Aorta (tissue), 5 donors: Measurements from ENCODE around the gene TRIM40. TPM values are rescaled to one million over a fixed set of nuclear protein-coding genes. Genes with fewer than 3 reads are reported as not detected.
"Not testable (repeated sequence)": the region's sequence is repeated elsewhere in the genome, so short reads cannot be mapped to it uniquely, and the experiment has no call there.

ENCODE experiments used
- ATAC-seq: fragments of 200-7000 bp; cut with Tn5 transposase; one replicate; pipeline ENCODE4 v1.9.1; 2022; ENCODE audit warnings: moderate library complexity; ENCODE audit not compliant: low FRiP score
- DNase-seq, 2 donors: peaks; one replicate each; pipeline ENCODE4 v3.0.0-alpha.2; 2020
- H3K27ac ChIP-seq, 2 donors: one replicate each; pipeline ENCODE4 v1.5.1; 2013; ENCODE audit warnings: low read length in 2 of 2, mild to moderate bottlenecking in 2 of 2, moderate library complexity in 2 of 2, control low read depth in 1 of 2, inconsistent platforms in 1 of 2, low read depth in 1 of 2
- H3K27me3 ChIP-seq, 2 donors: one replicate each; pipeline ENCODE4 v1.6.1; 2013; ENCODE audit warnings: control low read depth in 1 of 2, low read length in 1 of 2, mild to moderate bottlenecking in 1 of 2, moderate library complexity in 1 of 2; ENCODE audit not compliant: insufficient read depth in 2 of 2, control insufficient read depth in 1 of 2
- H3K36me3 ChIP-seq, 2 donors: one replicate each; pipeline ENCODE4 v1.6.1; 2013; ENCODE audit warnings: control low read depth in 1 of 2, low read length in 1 of 2, mild to moderate bottlenecking in 1 of 2; ENCODE audit not compliant: insufficient read depth in 2 of 2, control insufficient read depth in 1 of 2
- H3K4me1 ChIP-seq, 2 donors: one replicate each; pipeline ENCODE4 v1.6.1; 2013; ENCODE audit warnings: low read length in 2 of 2, control low read depth in 1 of 2, mild to moderate bottlenecking in 1 of 2, moderate library complexity in 1 of 2; ENCODE audit not compliant: insufficient read depth in 2 of 2, control insufficient read depth in 1 of 2
- H3K4me3 ChIP-seq, 2 donors: one replicate each; pipeline ENCODE4 v1.5.1; 2013; ENCODE audit warnings: low read length in 2 of 2, control low read depth in 1 of 2, mild to moderate bottlenecking in 1 of 2
- H3K9me3 ChIP-seq: one replicate; pipeline ENCODE4 v1.6.1; 2013; ENCODE audit warnings: mild to moderate bottlenecking, low read length; ENCODE audit not compliant: control insufficient read depth
- WGBS, 2 donors: extraction: QIAGEN DNeasy Blood & Tissue Kit; methylation state at CpG; one replicate each; pipeline ENCODE4 v1.1.7; 2013; 5-methylcytosine and 5-hydroxymethylcytosine counted together
- intact Hi-C, 2 donors: fragments of 100-400 bp; cut with DNase I; formaldehyde crosslinking; loops; one replicate each; pipeline versions ENCODE4 v1.14.2 to v1.15.0; 2022
- polyA plus RNA-seq, 2 donors: library from polyadenylated mRNA; stranded (reverse); fragments of 200-250 nt; gene quantifications; one replicate each; pipeline ENCODE4 v1.2.3, GENCODE V29; 2013
- total RNA-seq, 2 donors: library from RNA; stranded (reverse); fragmentation: NEBNext Ultra II Directional; extraction: Animal tissue kit (Norgen Biotek cat#: 25700); gene quantifications; one replicate each; pipeline ENCODE4 v1.2.1, GENCODE V29; 2021
- donor health status: healthy with polysubstance abuse.
- donor health status: Bipolar disorder and iron deficiency.
- donor health status: DM: no; HTN: no; CAD: no.
- donor health status: DM: no; HTN: no; CAD: no.
- donor health status: DM: yes; HTN: yes; CAD: no.

The TRIM40 gene
- total and polyA plus RNA-seq, 4 donors: 2.9 TPM; not detected in 3

DNA sequence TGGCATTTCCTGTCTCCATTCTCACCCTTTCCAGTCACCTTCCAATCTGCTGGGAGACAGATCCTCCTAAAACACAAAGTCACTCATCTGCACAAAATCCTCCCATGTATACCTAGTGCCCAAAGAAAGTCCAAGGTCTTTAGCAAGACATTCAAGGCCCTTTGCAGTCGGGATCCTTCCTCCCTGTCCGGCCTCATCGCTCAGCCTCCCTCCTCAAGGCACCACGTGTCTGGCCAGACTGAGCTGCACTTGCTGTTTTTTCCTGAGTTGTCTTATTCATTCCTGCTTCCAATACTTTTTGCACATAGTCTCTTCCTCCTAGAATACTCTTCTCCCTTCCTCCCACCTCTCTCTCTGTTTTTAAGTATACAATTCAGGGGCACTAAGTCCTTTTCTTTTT is 28.8 kb downstream of the TRIM40 start:
- H3K4me1 ChIP-seq: no peaks in the 10 kb centered on the region
- no peaks in the 10 kb centered on the region for H3K36me3 ChIP-seq
- H3K27me3 ChIP-seq: peaks cover 0 to 1% of the 10 kb centered on the region in 2 donors
- intact Hi-C loops: no loop called here
- ATAC-seq: no peak
- H3K9me3 ChIP-seq: no peaks in the 10 kb centered on the region
- DNase-seq: no peak
- H3K27ac ChIP-seq: no peak overlapping the region
- whole genome bisulfite sequencing, 2 donors: 76 to 80% methylated on average over 4 of the region's 4 CpGs
- H3K4me3 ChIP-seq: no peak overlapping the region

- H3K4me1 ChIP-seq, H3K27me3 ChIP-seq, H3K36me3 ChIP-seq, H3K4me3 ChIP-seq, ATAC-seq, H3K27ac ChIP-seq, H3K9me3 ChIP-seq, intact Hi-C loops, DNase-seq: not testable (repeated sequence)
- WGBS, 2 donors: 94% methylated on average over 1 of the region's 1 CpG
Observed at GRCh38 chr6:30165238-30165637, 29.3 kb downstream of the TRIM40 start.

- no peaks in the 10 kb centered on the region for H3K4me1 ChIP-seq
- no peak for ATAC-seq
- WGBS, 2 donors: 68 to 75% methylated on average over 6 of the region's 6 CpGs
- no peak overlapping the region for H3K4me3 ChIP-seq
- peaks cover 0 to 1% of the 10 kb centered on the region in 2 donors for H3K27me3 ChIP-seq
- no peaks in the 10 kb centered on the region for H3K9me3 ChIP-seq
- DNase-seq: no peak
- H3K36me3 ChIP-seq: no peaks in the 10 kb centered on the region
- no peak overlapping the region for H3K27ac ChIP-seq
- intact Hi-C loops: no loop called here
Observed at GRCh38 chr6:30167101-30167500, 31.2 kb downstream of the TRIM40 start.

DNA sequence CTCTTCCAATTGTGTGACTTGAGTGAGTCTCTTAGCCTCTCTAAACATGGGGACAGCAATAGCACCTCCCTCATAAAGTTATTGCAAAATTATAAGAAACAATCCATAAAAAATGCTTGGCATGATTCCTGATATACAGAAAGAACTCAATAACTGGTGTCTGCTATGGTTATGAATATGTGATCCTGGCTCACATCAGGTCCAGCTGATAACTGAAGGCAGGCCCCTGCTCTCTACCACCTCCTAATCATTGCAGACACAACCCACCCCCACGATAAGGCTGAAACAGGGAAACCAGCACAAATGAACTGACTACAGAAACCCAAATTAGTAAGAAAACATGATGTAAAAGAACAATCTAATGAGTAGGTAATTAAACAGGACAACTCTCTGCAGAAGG is 32.8 kb downstream of the TRIM40 start:
- intact Hi-C loops: no loop called here
- ATAC-seq: no peak
- peaks cover 0 to 1% of the 10 kb centered on the region in 2 donors for H3K27me3 ChIP-seq

GRCh38 chr6:30169658-30170614 is 34.0 kb downstream of the TRIM40 start:
- intact Hi-C loops: no loop called here
- Histone ChIP-seq H3K4me3 (no peak overlapping the region), H3K9me3 (no peaks in the 10 kb centered on the region), H3K27ac (no peak overlapping the region), H3K4me1 (no peaks in the 10 kb centered on the region), H3K36me3 (no peaks in the 10 kb centered on the region), H3K27me3 (peaks cover 0 to 1% of the 10 kb centered on the region in 2 donors)
- ATAC-seq (peak; percentile 74), DNase-seq (no peak)
- 22 to 27% methylated on average over 7 of the region's 7 CpGs for WGBS, 2 donors

More for the DNA sequence above, 32.8 kb downstream of the TRIM40 start:
- no peak overlapping the region for H3K27ac ChIP-seq
- no peak overlapping the region for H3K4me3 ChIP-seq
- no peaks in the 10 kb centered on the region for H3K9me3 ChIP-seq
- DNase-seq: no peak
- no peaks in the 10 kb centered on the region for H3K4me1 ChIP-seq
- 54 to 72% methylated on average over 1 of the region's 1 CpG for WGBS, 2 donors
- H3K36me3 ChIP-seq: no peaks in the 10 kb centered on the region

GRCh38 chr6:30171677-30172471 is 35.9 kb downstream of the TRIM40 start:
- peak; percentile 44 for ATAC-seq
- Histone ChIP-seq H3K4me3 (no peak overlapping the region), H3K27ac (no peak overlapping the region), H3K27me3 (peaks cover 0 to 1% of the 10 kb centered on the region in 2 donors), H3K36me3 (no peaks in the 10 kb centered on the region), H3K4me1 (no peaks in the 10 kb centered on the region), H3K9me3 (no peaks in the 10 kb centered on the region)
- no peak for DNase-seq
- intact Hi-C loops: no loop called here
- 3 to 5% methylated on average over 62 of the region's 62 CpGs for WGBS, 2 donors

GRCh38 chr6:30172681-30173080 is 36.7 kb downstream of the TRIM40 start:
- intact Hi-C loops: no loop called here
- 91 to 92% methylated on average over 4 of the region's 4 CpGs for WGBS, 2 donors
- no peaks in the 10 kb centered on the region for H3K36me3 ChIP-seq
- ATAC-seq (no peak), DNase-seq (no peak)
- H3K27ac ChIP-seq: no peak overlapping the region
- H3K4me1 ChIP-seq: no peaks in the 10 kb centered on the region
- peaks cover 0 to 1% of the 10 kb centered on the region in 2 donors for H3K27me3 ChIP-seq
- H3K4me3 ChIP-seq: no peak overlapping the region
- H3K9me3 ChIP-seq: no peaks in the 10 kb centered on the region

DNA sequence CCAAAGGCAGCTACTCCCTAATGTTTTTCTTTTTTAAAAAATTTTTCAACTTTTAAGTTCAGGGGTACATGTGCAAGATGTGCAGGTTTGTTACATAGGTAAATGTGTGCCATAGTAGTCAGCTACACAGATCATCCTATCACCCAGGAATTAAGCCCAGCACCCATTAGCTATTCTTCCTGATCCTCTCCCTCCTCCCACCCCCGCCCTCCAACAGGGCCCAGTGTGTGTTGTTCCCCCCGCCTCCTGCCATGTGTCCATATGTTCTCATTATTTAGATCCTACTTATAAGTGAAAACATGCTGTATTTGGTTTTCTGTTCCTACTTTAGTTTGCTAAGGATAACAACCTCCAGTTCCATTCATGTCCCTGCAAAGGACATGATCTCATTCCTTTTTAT is 39.8 kb downstream of the TRIM40 start:
- intact Hi-C loops: no loop called here
- Histone ChIP-seq H3K27me3 (no peaks in the 10 kb centered on the region), H3K27ac (no peak overlapping the region), H3K9me3 (no peaks in the 10 kb centered on the region), H3K4me3 (no peak overlapping the region), H3K4me1 (no peaks in the 10 kb centered on the region), H3K36me3 (no peaks in the 10 kb centered on the region)
- 61 to 86% methylated on average over 2 of the region's 2 CpGs for WGBS, 2 donors
- ATAC-seq (no peak), DNase-seq (no peak)
